Keratinocyte (primary cell): ENCODE data around the gene DCTN4. TPM values are rescaled to one million over a fixed set of nuclear protein-coding genes. Genes with fewer than 3 reads are reported as not detected.

Experiments used
- DNase-seq: peaks from one replicate; pipeline ENCODE4 v3.0.0-alpha.2; 2011; ENCODE audit warnings: low read depth, missing footprints, low spot score
- FAIRE-seq: peaks from 2 replicates; lab custom pipeline; 2011; peaks lifted over from hg19 to GRCh38; lab: Jason Lieb, UNC
- H2AFZ ChIP-seq: 2 replicates; pipeline ENCODE4 v1.6.0; 2012; ENCODE audit warnings: low read length, control low read depth, inconsistent platforms; ENCODE audit not compliant: control insufficient read depth
- H3K27ac ChIP-seq: 2 replicates; pipeline ENCODE4 v1.5.1; 2011; ENCODE audit warnings: low read length; ENCODE audit not compliant: control insufficient read depth, insufficient read depth
- H3K27me3 ChIP-seq: 3 replicates; pipeline ENCODE4 v1.6.0; 2011; ENCODE audit warnings: low read length; ENCODE audit not compliant: control insufficient read depth, insufficient read depth; ENCODE audit errors: extremely low read depth
- H3K36me3 ChIP-seq, 2 experiments: 2 replicates in 1 of 2; 3 replicates in 1 of 2; pipeline ENCODE4 v1.5.1; 2011; ENCODE audit warnings: low read length in 2 of 2, mild to moderate bottlenecking in 1 of 2; ENCODE audit not compliant: control insufficient read depth in 2 of 2, insufficient read depth in 2 of 2; ENCODE audit errors: extremely low read depth in 1 of 2
- H3K4me1 ChIP-seq: 3 replicates; pipeline ENCODE4 v1.5.1; 2011; ENCODE audit warnings: low read length; ENCODE audit not compliant: control insufficient read depth, insufficient read depth; ENCODE audit errors: extremely low read depth
- H3K4me2 ChIP-seq: 3 replicates; pipeline ENCODE4 v1.6.0; 2011; ENCODE audit warnings: low read depth, low read length; ENCODE audit not compliant: control insufficient read depth, insufficient read depth; ENCODE audit errors: extremely low read depth
- H3K4me3 ChIP-seq, 3 experiments: fragments of 200-600 bp in 1 of 3; sonication (generic) in 1 of 3; 2 replicates in 2 of 3; 3 replicates in 1 of 3; pipeline ENCODE4 v1.5.1; 2011 to 2016; ENCODE audit warnings: low read length in 3 of 3, mild to moderate bottlenecking in 3 of 3, control low read depth in 2 of 3, inconsistent platforms in 1 of 3, low read depth in 1 of 3, mixed read lengths in 1 of 3, mixed run types in 1 of 3, moderate library complexity in 1 of 3; ENCODE audit not compliant: control insufficient read depth in 2 of 3, insufficient read depth in 2 of 3; ENCODE audit errors: extremely low read depth in 1 of 3
- H3K79me2 ChIP-seq: 2 replicates; pipeline ENCODE4 v1.6.0; 2012; ENCODE audit warnings: low read length; ENCODE audit not compliant: control insufficient read depth, insufficient read depth
- H3K9ac ChIP-seq: 3 replicates; pipeline ENCODE4 v1.6.0; 2011; ENCODE audit warnings: low read length; ENCODE audit not compliant: control insufficient read depth, insufficient read depth; ENCODE audit errors: extremely low read depth
- H3K9me1 ChIP-seq: 3 replicates; pipeline ENCODE4 v1.6.0; 2011; ENCODE audit warnings: low read length; ENCODE audit not compliant: control insufficient read depth, insufficient read depth; ENCODE audit errors: extremely low read depth
- H3K9me3 ChIP-seq: 2 replicates; pipeline ENCODE4 v1.5.1; 2012; ENCODE audit warnings: low read depth, low read length; ENCODE audit not compliant: control insufficient read depth
- H4K20me1 ChIP-seq: 3 replicates; pipeline ENCODE4 v1.6.0; 2011; ENCODE audit warnings: low read length; ENCODE audit not compliant: control insufficient read depth, insufficient read depth; ENCODE audit errors: extremely low read depth
- EZH2 ChIP-seq: IDR thresholded peaks from one replicate; pipeline ENCODE4 v1.6.1; 2012; ENCODE audit warnings: inconsistent platforms, mild to moderate bottlenecking, low read length, moderate library complexity
- dilution Hi-C: fragments of 300-500 bp; cut with MboI; formaldehyde crosslinking; loops from one replicate; pipeline ENCODE4 v1.7.0; 2020; ENCODE audit warnings: low sequenced_read_pairs; ENCODE audit not compliant: extremely low pct_ligation_motif_present
- polyA plus RNA-seq, 5 experiments: library from polyadenylated mRNA; depleted of rRNA in 3 of 5; stranded (reverse) in 3 of 5; stranded (forward) in 1 of 5; unstranded in 1 of 5; fragments of >200 nt; gene quantifications; 1 replicate in 1 of 5; 2 replicates in 3 of 5; 3 replicates in 1 of 5; pipeline versions ENCODE4 v1.2.1 to v1.2.3, GENCODE V29; 2011 to 2012; ENCODE audit warnings: missing spikeins in 2 of 5, low read depth in 1 of 5, low replicate concordance in 1 of 5
- TF ChIP-seq, protein P1 (sequence below), 3 experiments: IDR thresholded peaks in 1 of 3; conservative IDR thresholded peaks in 1 of 3; optimal IDR thresholded peaks in 1 of 3; 2 replicates in 2 of 3; 3 replicates in 1 of 3; pipeline versions ENCODE3 to v1.5.1; 2011; ENCODE audit warnings: low read length in 3 of 3, mild to moderate bottlenecking in 3 of 3, moderate library complexity in 2 of 3, control low read depth in 1 of 3, inconsistent platforms in 1 of 3; ENCODE audit not compliant: insufficient read depth in 2 of 3; ENCODE audit errors: extremely low read depth in 1 of 3

DCTN4 gene
- polyA plus RNA-seq, 1 donor (not counting 4 experiments of a cell fraction or from before 2014, with no cell fraction given): 44.3 TPM

DNA sequence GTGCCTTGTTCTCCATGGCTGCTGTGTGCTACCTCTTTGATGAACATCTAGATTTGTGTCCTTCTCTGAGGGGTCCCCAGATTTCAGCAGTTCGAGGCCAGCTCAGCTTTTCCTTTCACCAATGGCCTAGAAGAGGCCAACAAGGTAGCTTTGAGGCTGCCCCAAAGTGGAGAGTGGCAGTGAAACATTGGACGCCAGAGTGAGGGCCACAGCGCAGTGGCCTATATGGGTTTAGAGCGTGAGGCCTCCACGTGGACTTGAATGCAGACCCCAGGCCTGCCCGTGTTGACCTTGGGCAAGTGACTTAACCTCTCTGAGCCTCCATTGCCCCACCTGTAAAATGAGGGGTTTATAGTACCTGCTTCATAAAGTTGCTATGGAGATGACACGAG, 85.9 kb downstream of the DCTN4 start:
- TF ChIP-seq EZH2: no peak
- TF ChIP-seq, protein P1, sequence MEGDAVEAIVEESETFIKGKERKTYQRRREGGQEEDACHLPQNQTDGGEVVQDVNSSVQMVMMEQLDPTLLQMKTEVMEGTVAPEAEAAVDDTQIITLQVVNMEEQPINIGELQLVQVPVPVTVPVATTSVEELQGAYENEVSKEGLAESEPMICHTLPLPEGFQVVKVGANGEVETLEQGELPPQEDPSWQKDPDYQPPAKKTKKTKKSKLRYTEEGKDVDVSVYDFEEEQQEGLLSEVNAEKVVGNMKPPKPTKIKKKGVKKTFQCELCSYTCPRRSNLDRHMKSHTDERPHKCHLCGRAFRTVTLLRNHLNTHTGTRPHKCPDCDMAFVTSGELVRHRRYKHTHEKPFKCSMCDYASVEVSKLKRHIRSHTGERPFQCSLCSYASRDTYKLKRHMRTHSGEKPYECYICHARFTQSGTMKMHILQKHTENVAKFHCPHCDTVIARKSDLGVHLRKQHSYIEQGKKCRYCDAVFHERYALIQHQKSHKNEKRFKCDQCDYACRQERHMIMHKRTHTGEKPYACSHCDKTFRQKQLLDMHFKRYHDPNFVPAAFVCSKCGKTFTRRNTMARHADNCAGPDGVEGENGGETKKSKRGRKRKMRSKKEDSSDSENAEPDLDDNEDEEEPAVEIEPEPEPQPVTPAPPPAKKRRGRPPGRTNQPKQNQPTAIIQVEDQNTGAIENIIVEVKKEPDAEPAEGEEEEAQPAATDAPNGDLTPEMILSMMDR (optimal IDR thresholded peaks at IDR 0.05 in 1 of 3, IDR thresholded peaks at IDR 0.05 in 1 of 3, conservative IDR thresholded peaks at IDR 0.05 in 1 of 3; ENCODE audit: extremely low read depth in 1 of 3, insufficient read depth in 2 of 3, low read length in 3 of 3): no peak
- peak overlapping the region; percentile 4 for H3K9ac ChIP-seq
- H4K20me1 ChIP-seq: no peaks in the 10 kb centered on the region
- FAIRE-seq (peak; percentile 83), DNase-seq (no peak)
- H3K9me3 ChIP-seq: no peaks in the 10 kb centered on the region
- dilution Hi-C loops: no loop called here
- no peak overlapping the region for H3K27ac ChIP-seq
- H3K27me3 ChIP-seq: peaks cover 18% of the 10 kb centered on the region
- peak overlapping the region in 2 of 3 experiments; percentile 61 for H3K4me3 ChIP-seq
- peaks cover 17% of the 10 kb centered on the region for H3K4me1 ChIP-seq
- no peaks in the 10 kb centered on the region for H3K36me3 ChIP-seq
- peak overlapping the region; percentile 10 for H2AFZ ChIP-seq
- H3K79me2 ChIP-seq: no peaks in the 10 kb centered on the region
- no peaks in the 10 kb centered on the region for H3K9me1 ChIP-seq
- peak overlapping the region; percentile 76 for H3K4me2 ChIP-seq

DNA sequence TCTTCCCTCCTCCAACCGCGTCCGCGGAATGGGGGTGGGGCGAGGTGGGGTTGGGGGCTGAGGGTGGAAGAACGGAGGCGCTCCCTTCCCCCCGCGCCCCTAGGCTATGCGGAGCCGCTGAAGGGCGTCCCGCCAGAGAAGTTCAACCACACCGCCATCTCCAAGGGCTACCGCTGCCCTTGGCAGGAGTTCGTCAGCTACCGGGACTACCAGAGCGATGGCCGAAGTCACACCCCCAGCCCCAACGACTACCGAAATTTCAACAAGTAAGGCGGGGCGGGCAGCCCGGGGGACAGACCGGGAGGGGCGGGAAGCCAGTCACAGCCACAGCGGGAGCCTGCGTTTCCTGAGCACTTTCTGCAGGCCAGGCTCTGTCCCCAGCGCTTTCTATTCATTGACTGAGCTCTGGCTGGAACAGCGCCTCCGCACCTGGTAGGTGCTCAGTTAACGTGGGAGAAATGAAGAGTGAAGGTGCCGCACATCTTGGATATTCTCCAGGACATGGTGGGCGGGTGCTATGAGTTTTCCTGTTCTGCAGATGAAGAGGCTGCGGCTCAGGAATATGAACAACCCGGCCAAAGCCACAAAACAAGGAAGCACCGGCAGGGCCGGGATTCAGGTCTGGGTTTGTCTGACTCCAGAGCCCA, 86.5 kb downstream of the DCTN4 start:
- TF ChIP-seq, protein P1 (optimal IDR thresholded peaks at IDR 0.05 in 1 of 3, IDR thresholded peaks at IDR 0.05 in 1 of 3, conservative IDR thresholded peaks at IDR 0.05 in 1 of 3; ENCODE audit: extremely low read depth in 1 of 3, insufficient read depth in 2 of 3, low read length in 3 of 3): peak in 2 of 3 experiments; percentile 10 to 45
- no peak for TF ChIP-seq EZH2
- no peaks in the 10 kb centered on the region for H4K20me1 ChIP-seq
- H3K79me2 ChIP-seq: no peaks in the 10 kb centered on the region
- dilution Hi-C loops: no loop called here
- peak overlapping the region; percentile 76 for H3K4me2 ChIP-seq
- H3K9me1 ChIP-seq: no peaks in the 10 kb centered on the region
- H3K27me3 ChIP-seq: peaks cover 18% of the 10 kb centered on the region
- peaks cover 17% of the 10 kb centered on the region for H3K4me1 ChIP-seq
- peak overlapping the region; percentile 2 to 61 (median 61) for H3K4me3 ChIP-seq
- H3K9me3 ChIP-seq: no peaks in the 10 kb centered on the region
- no peaks in the 10 kb centered on the region for H3K36me3 ChIP-seq
- H3K9ac ChIP-seq: peak overlapping the region; percentile 13
- no peak overlapping the region for H3K27ac ChIP-seq
- DNase-seq (peak; percentile 54), FAIRE-seq (no peak)
- peak overlapping the region; percentile 52 for H2AFZ ChIP-seq
